ENCODE data around the gene SLC30A4.

SLC30A4 gene

DNA sequence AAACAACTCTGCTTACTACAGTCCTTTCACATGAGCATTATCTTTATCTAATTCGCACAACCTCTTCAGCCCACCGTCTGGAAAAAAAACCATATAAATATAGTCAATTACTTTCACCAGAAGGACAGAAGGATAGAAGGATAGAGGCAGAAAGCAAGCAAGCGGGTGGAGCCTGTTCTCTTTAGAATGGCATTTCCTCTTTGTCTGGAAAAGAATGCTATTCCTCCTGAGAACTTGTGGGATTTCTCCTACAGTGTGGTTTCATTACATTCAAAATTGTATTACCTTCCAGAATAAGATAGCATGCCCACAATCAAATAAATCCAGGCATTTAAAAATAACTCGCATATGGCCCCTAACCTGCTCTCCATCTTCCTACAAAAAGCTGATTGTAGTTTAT is 23.1 kb downstream of the SLC30A4 start:
- DNase-seq: no peak

- DNase-seq: no peak
These were observed 23.9 kb downstream of the SLC30A4 start for GRCh38 chr15:45498701-45499100.

DNA sequence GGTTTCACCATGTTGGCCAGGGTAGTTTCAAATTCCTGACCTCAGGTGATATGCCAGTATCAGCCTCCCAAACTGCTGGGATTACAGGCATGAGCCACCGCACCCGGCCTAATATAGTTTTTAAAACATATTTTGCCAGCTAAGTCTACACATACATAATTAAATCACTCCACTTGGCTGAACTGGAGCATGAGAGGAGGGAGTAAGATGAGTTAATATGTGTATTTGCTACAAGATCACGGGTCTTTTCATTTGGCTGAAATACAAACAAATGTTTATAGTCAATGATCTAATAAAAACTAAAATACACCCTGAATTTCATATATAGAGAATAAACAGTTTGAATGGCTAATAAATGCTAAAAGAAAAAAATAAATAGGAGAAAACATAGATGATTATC is 25.3 kb downstream of the SLC30A4 start:
- no peak for DNase-seq

GRCh38 chr15:45496658-45497057 is 25.9 kb downstream of the SLC30A4 start:
- no peak for DNase-seq

GRCh38 chr15:45495588-45495987 is 27.0 kb downstream of the SLC30A4 start:
- DNase-seq: no peak

GRCh38 chr15:45489690-45490238 is 32.8 kb downstream of the SLC30A4 start:
- no peak for DNase-seq

GRCh38 chr15:45486317-45486716 is 36.2 kb downstream of the SLC30A4 start:
- no peak for DNase-seq

DNA sequence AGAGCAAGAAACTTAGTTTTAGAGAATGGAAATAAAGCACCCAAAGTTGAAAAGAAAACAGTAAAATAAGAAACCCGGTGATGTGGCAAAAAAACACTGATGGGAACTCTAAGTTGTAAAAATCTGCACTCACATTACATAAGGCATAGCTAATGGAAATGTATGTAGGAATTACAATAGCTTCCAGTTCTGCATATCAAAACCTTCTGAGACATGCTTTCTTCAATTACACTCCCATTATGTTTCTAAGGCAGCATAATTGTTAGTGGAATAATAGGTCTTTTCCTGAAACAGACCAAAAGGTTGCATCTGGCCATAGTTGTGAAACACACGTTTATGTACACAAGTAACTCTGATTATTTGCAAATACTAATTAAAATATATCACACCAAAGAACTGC is 41.4 kb downstream of the SLC30A4 start:
- DNase-seq: no peak

GRCh38 chr15:45476410-45476809 is 46.1 kb downstream of the SLC30A4 start:
- DNase-seq: no peak

DNA sequence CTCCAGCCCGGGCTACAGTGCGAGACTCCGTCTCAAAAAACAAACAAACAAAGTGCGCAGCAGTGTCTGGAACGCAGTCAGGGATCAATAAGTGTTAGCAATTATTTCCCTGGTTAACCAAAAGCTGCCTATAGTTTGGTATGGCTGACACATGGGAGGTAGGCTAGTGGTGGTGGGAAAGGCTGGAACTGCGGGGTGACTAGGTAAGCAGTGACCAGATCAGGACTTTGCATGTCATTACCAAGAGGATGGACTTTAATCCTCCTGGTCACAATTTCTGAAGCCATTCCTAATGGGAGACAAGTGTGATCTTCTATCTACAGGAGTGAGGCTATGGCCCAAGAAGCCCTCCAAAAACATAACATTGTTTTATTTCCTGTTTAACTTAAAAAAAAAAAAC is 47.8 kb downstream of the SLC30A4 start:
- DNase-seq: no peak

DNA sequence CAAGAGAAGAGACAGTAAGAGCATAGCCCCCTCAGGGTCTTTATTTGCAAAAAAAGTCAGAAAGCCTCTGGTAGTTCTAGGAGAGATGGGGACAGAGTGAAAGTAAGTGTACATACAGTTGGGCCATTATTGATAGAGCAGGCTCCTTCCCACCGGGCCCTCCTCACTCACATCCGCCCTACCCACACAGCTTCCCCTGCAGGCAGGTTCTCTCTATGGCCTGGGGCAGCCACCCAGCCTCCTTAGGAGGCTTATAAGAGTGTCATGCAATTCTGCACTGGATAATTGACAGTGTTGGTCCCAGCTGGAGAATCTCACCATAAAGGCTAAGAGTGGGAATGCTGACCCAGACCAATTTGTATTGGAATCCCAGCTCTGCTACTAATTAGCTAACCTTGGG is 49.5 kb downstream of the SLC30A4 start:
- DNase-seq: no peak

DNA sequence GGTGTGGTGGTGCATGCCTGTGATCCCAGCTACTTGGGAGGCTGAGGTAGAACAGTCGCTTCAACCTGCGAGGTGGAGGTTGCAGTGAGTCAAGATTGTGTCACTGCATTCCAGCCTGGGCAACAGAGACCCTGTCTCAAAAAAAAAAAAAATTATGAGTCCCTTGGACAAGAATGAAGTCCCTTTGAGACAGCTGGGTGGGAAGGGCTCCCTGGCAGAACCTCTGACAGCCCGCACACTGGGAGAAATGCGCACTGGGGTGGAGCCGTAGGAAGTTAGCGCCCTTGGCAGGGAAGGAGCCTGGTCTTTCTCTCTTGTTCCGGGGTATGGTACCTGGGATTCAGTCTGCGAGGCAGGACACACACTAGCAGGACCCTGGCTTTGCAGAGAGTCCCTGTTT is 51.4 kb downstream of the SLC30A4 start:
- no peak for DNase-seq

DNA sequence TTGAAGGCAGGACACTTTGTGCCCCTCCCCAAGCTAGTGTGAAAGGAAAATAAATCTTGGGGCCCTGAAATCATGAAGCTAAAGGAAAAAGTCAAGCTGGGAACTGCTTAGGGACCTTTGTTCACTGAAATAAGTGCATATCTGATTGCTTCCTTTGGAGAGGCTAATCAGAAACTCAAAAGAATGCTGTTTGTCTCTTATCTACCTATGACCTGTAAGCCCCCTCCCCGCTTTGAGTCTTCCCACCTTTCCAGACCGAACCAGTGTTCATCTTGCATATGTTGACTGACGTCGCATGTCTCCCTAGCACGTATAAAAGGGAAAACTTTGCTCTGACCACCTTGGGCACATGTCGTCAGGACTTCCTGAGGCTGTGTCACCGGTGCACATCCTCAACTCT is 53.1 kb downstream of the SLC30A4 start:
- no peak for DNase-seq

DNA sequence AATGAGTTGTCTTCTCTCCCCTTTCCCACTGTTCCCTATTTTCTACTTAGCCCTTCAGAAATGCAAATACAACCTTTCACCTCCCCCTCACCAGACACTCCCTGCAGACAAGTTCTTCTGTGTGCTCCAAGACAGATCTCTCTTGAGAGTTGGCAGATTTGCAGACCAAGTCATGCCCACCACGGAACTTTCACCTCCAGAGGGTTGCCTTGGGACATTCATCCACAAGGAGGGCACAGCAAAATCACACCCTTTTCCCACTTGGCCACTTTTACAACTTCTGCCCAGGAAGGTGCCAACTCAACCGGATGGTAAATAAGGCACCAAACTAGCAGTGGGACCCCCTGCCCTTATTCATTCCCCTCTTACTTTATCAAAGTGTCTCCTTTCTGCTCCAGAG is 53.5 kb downstream of the SLC30A4 start:
- no peak for DNase-seq

DNA sequence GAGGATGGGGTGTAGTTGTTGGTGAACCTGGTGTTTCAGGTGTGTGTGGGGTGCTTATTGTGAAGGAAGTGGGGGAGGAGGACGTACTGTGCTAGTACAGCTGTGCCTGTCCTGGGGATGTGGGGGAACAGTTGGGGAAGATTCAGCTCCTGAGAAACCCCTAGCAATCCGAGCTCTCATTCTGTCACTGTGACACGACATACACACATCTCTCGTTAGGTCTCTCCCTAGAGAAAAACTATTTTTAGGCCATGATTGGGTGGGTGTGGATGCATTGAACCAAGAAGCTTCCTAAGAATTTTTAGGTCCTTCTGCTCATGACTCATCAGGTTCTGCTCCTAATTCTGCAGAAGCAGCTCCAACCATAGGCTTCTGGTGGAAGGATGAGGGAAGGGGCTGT is 54.3 kb downstream of the SLC30A4 start:
- no peak for DNase-seq

- peak; percentile 85 for DNase-seq
These were observed 63.7 kb downstream of the SLC30A4 start for GRCh38 chr15:45458746-45459403.

DNA sequence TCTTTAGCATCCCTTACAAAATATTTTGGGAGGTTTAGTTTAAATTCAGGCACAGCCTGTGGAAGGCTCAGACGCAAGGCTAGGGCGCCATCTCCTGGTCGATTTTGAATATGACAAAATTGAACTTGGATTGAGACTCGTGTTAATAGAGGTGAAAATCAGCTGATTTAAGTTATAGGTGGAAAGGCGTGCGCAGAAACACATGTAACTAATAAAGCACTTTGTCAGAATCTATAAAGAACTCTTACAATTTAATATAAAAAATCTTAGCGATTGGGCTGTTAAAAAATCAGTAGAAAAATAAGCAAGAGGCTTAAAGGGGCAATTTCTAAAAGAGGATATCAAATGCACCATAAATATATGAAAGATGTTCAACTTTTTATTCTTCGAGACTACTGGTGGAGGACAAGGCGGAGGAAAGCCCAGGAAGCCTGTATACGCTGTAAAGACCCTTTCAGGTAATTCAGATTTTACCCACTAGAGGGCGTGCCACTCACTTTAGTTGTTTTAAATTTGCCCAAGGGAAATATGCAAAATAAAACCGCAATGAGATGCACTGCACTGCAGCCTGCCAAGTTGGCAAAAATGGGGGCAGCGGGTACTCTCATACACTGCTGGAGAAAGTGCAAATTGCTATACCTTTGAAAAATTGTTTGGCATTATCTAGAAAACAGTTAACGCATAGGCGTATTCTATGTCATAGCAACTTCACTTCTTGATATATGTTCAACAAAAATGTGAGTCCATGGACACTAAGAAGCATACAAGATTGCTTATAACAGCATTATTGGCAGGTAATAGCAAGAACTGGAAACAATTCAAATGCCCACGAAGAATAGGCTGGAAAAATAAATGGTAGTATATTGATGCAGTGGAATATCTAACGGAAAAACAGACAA is 64.7 kb downstream of the SLC30A4 start:
- peak; percentile 69 for DNase-seq

DNA sequence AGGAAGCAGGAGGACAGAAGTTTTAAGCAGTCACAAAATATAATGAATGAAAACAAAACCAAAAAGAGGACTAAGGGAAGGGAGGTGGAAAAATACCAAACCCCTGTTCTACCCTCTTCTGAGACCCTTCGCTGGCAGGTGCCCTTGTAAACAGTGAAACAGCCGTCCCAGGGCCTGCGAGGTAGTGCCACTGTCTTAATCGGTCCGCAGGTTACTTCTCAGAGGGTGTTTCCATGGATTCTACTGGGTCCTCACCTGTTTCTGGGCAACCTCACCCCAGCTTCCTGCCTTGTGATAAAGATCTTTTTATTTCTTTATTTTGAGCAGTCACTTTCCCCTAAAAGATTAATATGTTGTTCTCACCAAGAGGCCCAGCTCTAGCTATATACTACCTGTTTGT is 65.3 kb downstream of the SLC30A4 start:
- DNase-seq: peak; percentile 23

- DNase-seq: peak; percentile 61
These were observed 66.1 kb downstream of the SLC30A4 start for GRCh38 chr15:45456212-45457106.

DNA sequence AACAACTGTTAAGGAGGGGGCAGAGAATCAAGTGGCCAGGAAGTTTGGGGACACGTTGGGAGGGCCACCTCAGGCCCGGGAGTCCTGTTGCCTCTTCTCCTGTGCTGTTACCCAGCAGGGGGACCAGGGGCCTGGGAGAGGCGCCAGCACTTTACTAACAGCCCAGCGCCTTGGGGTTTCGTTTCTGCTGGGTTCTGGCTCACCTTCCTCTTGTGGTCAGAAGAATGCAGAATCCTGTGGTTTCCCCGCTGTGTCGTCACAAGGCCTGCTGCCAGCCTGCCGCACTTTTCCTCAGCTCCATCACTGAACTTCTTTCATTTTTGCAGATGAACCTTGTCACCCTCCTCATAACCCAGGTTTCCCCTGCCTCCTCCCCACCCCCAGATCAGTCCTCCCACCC is 67.7 kb downstream of the SLC30A4 start:
- peak; percentile 69 for DNase-seq

DNA sequence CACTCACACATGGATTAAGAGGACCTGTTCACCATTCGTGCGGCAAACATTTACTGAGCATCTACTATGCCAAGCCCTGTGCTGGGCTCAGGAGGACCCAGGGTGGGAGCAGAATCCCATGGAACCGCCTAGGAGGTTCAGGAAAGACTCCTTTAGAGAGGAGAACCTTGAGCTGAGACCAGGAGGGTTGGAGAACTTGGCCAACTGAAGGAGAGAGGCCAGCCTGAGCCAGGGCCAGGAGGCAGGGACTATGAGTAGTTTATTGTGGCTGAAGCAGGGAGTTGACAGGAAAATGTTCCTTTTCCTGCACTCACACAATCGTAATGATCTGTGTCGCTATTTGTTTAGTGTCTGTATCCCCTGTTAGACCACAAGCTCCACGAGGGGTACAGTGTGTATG is 71.3 kb downstream of the SLC30A4 start:
- DNase-seq: no peak

DNA sequence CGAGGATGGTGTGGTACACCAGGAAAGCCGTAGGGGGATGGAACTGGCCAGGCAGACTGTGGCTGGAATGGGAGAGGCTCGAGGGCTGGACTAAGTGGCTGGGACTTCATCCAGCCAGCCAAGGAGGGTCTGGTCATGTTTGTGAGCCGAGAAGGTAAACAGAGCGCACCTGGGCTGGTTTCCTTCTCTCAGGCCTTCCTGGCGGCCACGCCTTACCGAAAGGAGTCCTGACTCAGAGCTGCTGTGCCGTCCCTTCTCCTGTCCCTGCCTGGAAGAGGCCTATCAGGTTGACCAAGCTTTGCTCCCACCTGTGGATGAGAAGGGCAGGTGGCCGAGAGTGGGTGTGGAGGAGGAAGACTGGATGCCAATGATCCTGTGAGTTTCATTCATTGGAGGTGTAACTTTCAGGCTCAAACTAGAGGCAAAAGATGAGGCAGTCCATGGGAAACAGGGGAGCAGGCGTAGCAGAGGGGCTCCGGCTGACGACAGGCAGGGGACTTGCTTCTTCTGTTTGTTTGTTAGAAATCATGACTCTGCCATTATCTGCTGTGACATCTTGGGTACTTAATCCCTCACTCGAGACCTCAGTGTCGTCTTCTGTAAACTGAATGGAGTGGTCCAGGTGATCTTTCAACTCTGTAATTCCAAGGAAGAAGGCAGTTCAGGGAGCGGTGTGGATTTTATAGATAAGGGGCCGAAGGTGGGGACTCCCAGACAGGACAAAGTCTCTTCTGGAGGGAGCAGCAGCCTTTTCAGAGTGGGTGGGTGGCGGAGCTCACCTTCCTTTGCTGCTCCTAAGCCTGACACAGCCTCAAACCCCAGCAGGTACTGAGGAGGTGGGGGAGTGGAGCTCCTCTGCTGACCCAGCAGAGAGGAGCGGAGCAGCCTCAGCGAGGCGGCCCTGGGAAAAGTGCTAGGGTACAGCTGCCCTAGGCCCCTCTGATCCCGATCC is 72.4 kb downstream of the SLC30A4 start:
- DNase-seq: no peak
